CD4-positive, alpha-beta T cell treated with Interleukin-2 at 100 ng/mL for 4 hours (primary cell): ENCODE measurements around the gene IRF9.

Experiments
- DNase-seq: peaks from one replicate; pipeline ENCODE4 v3.0.0-alpha.2; 2020; ENCODE audit warnings: low spot score

IRF9 gene

GRCh38 chr14:24132061-24132685 lies 28.9 kb upstream of the IRF9 start:
- peak; percentile 14 for DNase-seq

- DNase-seq, result no peak
These were observed 28.1 kb upstream of the IRF9 start for GRCh38 chr14:24132976-24133375.

- no peak for DNase-seq
These were observed 27.3 kb upstream of the IRF9 start for GRCh38 chr14:24133735-24134134.

GRCh38 chr14:24135584-24135833 lies 25.6 kb upstream of the IRF9 start:
- DNase-seq, result no peak

- DNase-seq, result peak; percentile 95
These were observed 25.0 kb upstream of the IRF9 start, which contains the start of gene PSME1 for GRCh38 chr14:24135834-24136683. PSME1 (plus strand) TSS chr14:24136194; CDS start chr14:24136263, 69 bp downstream.

- no peak for DNase-seq
These were observed 24.2 kb upstream of the IRF9 start for GRCh38 chr14:24136684-24137528.

- no peak for DNase-seq
These were observed 23.3 kb upstream of the IRF9 start for GRCh38 chr14:24137529-24138395.

GRCh38 chr14:24138396-24139271 lies 22.4 kb upstream of the IRF9 start:
- no peak for DNase-seq

GRCh38 chr14:24139272-24139934 lies 21.7 kb upstream of the IRF9 start:
- DNase-seq, result no peak

GRCh38 chr14:24141097-24141880 lies 19.8 kb upstream of the IRF9 start, which contains the start of gene EMC9:
EMC9 (minus strand) TSS chr14:24141591; CDS start chr14:24141304, 287 bp downstream.
- peak; percentile 100 for DNase-seq

- no peak for DNase-seq
These were observed 17.6 kb upstream of the IRF9 start for GRCh38 chr14:24143511-24143910.

- DNase-seq, result no peak
These were observed 16.6 kb upstream of the IRF9 start for GRCh38 chr14:24144451-24144850.

- no peak for DNase-seq
These were observed 15.8 kb upstream of the IRF9 start for GRCh38 chr14:24145219-24145618.

GRCh38 chr14:24145690-24146452 lies 15.2 kb upstream of the IRF9 start:
- DNase-seq, result no peak

GRCh38 chr14:24146453-24146977 lies 14.6 kb upstream of the IRF9 start, which contains the start of gene PSME2:
PSME2 (minus strand) TSS chr14:24146610; CDS start chr14:24146581, 29 bp downstream.
- peak; percentile 88 for DNase-seq

- DNase-seq, result peak; percentile 97
These were observed 13.9 kb upstream of the IRF9 start, which contains the start of gene RNF31 for GRCh38 chr14:24146978-24147760. RNF31 (plus strand) TSS chr14:24147498; CDS start chr14:24147699, 201 bp downstream.

GRCh38 chr14:24147761-24148428 lies 13.2 kb upstream of the IRF9 start:
- DNase-seq, result no peak
